Stimulated activated naive B cell treated with anti-CD40 and anti-IgM and Interleukin-4, amounts not matched to agents 10 μg/mL and 1 μg/mL and 100 μg/mL, for 72 hours (primary cell): ENCODE measurements around the gene ZMYM5.
"Not testable (repeated sequence)": the region's sequence is repeated elsewhere in the genome, so short reads cannot be mapped to it uniquely, and the experiment has no call there.

Experiments used
- ATAC-seq, 2 donors: fragments of 150-1000 bp; cut with Tn5 transposase; replicated peaks; 2 replicates each; pipeline ENCODE4 v1.10.0; 2021; ENCODE audit warnings: moderate library complexity in 1 of 2
- DNase-seq: peaks from one replicate; pipeline ENCODE4 v3.0.0; 2021
- H3K27ac Mint-ChIP-seq: one replicate; pipeline ENCODE4 v1.8.0; 2022; ENCODE audit warnings: mild to moderate bottlenecking, mixed read lengths
- H3K27me3 Mint-ChIP-seq, 2 donors: one replicate each; pipeline ENCODE4 v1.8.0; 2022; ENCODE audit warnings: mixed read lengths in 2 of 2
- H3K36me3 Mint-ChIP-seq, 2 donors: one replicate each; pipeline ENCODE4 v1.8.0; 2022; ENCODE audit warnings: mixed read lengths in 2 of 2, mild to moderate bottlenecking in 1 of 2
- H3K4me1 Mint-ChIP-seq, 2 donors: one replicate each; pipeline ENCODE4 v1.8.0; 2022; ENCODE audit warnings: mixed read lengths in 2 of 2, mild to moderate bottlenecking in 1 of 2
- H3K4me3 Mint-ChIP-seq, 2 donors: one replicate each; pipeline ENCODE4 v1.8.0; 2022; ENCODE audit warnings: mild to moderate bottlenecking in 2 of 2, mixed read lengths in 2 of 2, moderate library complexity in 1 of 2
- H3K9me3 Mint-ChIP-seq, 2 donors: one replicate each; pipeline ENCODE4 v1.8.0; 2022; ENCODE audit warnings: mixed read lengths in 2 of 2, mild to moderate bottlenecking in 1 of 2

Gene ZMYM5

DNA sequence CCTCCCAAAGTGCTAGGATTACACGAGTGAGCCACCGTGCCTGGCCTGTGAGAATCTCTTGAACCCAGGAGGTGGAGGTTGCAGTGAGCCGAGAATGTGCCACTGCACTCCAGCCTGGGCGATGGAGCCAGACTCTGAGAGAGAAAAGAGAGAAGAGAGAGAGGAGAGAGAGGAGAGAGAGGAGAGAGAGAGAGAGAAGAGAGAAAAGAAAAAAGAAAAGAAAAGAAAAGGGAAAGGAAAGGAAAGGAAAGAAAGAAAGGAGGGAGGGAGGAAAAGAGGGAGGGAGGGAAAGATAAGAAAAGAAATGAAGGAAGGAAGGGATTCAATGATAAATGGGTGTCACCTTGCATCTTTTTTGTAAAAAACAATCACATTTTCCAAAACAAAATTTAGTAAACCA lies 57.7 kb downstream of the ZMYM5 start:
- no peak for DNase-seq
- no peaks in the 10 kb centered on the region for H3K4me1 Mint-ChIP-seq
- no peak overlapping the region for H3K4me3 Mint-ChIP-seq
- no peak for ATAC-seq
- H3K9me3 Mint-ChIP-seq = no peaks in the 10 kb centered on the region
- H3K36me3 Mint-ChIP-seq = peaks cover 10 to 11% of the 10 kb centered on the region in 2 donors
- H3K27me3 Mint-ChIP-seq = no peaks in the 10 kb centered on the region
- no peak overlapping the region for H3K27ac Mint-ChIP-seq

GRCh38 chr13:19795956-19796355 lies 67.5 kb downstream of the ZMYM5 start:
- ATAC-seq (no peak), DNase-seq (no peak)
- Mint-ChIP-seq H3K4me3 (no peak overlapping the region), H3K36me3 (peaks cover 15 to 20% of the 10 kb centered on the region in 2 donors), H3K4me1 (peaks cover 4 to 13% of the 10 kb centered on the region in 2 donors), H3K27me3 (no peaks in the 10 kb centered on the region), H3K27ac (no peak overlapping the region), H3K9me3 (no peaks in the 10 kb centered on the region)

- ATAC-seq = peak in 1 of 2 donors; percentile 8
- peaks cover 10 to 16% of the 10 kb centered on the region in 2 donors for H3K36me3 Mint-ChIP-seq
Observed at GRCh38 chr13:19794631-19795030, 68.8 kb downstream of the ZMYM5 start.

DNA sequence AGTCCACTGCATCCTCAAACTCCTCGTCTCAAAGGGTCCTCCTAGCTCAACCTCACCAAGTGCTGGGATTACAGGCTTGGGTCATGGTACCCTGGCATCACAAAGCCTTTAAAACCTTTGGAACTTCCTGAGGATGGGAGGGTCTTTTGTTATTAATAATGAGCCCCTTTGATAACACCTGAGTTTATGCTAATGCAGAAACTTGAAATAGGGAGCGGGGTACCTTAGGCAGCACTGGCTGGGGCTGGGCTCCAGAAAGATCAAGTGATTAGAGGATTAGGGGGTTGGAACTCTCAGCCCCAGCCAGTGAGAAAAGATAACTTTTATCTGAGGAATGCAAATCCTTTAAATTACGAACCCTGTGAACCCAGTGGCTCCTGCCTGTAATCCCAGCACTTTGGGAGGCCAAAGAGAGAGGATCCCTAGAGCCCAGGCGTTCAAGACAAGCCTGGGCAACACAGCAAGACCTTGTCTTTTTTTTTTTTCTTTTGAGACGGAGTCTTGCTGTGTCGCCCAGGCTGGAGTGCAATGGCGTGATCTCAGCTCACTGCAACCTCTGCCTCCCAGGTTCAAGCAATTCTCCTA lies 71.4 kb downstream of the ZMYM5 start:
- Mint-ChIP-seq H3K4me3 (no peak overlapping the region), H3K9me3 (no peaks in the 10 kb centered on the region), H3K27ac (no peak overlapping the region), H3K27me3 (no peaks in the 10 kb centered on the region), H3K4me1 (peaks cover 4 to 13% of the 10 kb centered on the region in 2 donors), H3K36me3 (peaks cover 7 to 9% of the 10 kb centered on the region in 2 donors)
- no peak for DNase-seq
- no peak for ATAC-seq

More at GRCh38 chr13:19794631-19795030, 68.8 kb downstream of the ZMYM5 start:
- no peak overlapping the region for H3K4me3 Mint-ChIP-seq
- DNase-seq = no peak
- no peaks in the 10 kb centered on the region for H3K27me3 Mint-ChIP-seq
- H3K27ac Mint-ChIP-seq = no peak overlapping the region
- no peaks in the 10 kb centered on the region for H3K9me3 Mint-ChIP-seq
- H3K4me1 Mint-ChIP-seq = peaks cover 4 to 13% of the 10 kb centered on the region in 2 donors

- H3K27me3 Mint-ChIP-seq, H3K9me3 Mint-ChIP-seq, H3K4me1 Mint-ChIP-seq: not testable (repeated sequence)
- DNase-seq (peak; percentile 93), ATAC-seq (peak; percentile 90 to 93)
- H3K36me3 Mint-ChIP-seq = peaks cover 7 to 20% of the 10 kb centered on the region in 2 donors
- peak within 1 kb of the TSS; percentile 99 for H3K27ac Mint-ChIP-seq
- H3K4me3 Mint-ChIP-seq = peak within 1 kb of the TSS; percentile 96 to 97
Observed at GRCh38 chr13:19782727-19783682, 80.4 kb downstream of the ZMYM5 start, which contains the start of gene PSPC1. Gene PSPC1, minus strand, starts transcription at chr13:19782945. Its CDS starts 188 bp downstream, at chr13:19782757.

DNA sequence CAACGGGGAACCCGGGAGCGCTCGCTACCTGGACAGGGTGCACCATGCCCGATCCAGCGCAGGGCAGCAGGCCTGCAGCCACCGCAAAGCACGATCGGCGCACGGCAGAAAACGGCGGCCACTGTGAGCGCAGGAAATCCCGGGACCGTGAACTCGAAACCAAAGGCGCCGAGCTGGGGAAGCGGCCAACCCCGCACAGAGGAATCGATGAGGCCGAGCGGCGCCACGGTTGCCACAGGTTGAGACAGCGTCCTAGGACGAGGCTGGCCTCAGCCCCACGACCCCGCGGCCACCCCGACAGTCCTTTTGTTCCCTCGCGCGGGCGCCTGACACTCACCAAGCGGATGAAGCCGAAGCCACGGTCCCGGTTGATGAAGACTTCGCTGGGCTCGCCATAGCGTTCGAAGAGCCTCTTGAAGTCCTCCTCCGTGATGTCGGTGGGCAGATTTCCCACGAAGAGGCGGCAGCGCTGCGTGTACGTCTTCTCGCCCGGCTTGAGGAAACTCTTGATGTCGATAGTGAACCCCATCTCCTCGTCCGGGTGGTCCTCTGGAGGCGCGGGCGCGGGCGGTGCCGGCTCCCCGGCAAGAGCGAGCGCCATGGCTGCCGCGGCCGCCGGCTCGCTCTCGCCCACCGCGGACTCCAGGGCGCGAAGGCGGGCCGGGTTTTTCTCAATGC lies 81.3 kb downstream of the ZMYM5 start:
- peak; percentile 67 to 75 for ATAC-seq

GRCh38 chr13:19781526-19781925 lies 81.9 kb downstream of the ZMYM5 start:
- Mint-ChIP-seq H3K4me1 (peaks cover 4% of the 10 kb centered on the region in 2 donors), H3K27me3 (no peaks in the 10 kb centered on the region), H3K4me3 (peak overlapping the region; percentile 96 to 97), H3K36me3 (peaks cover 12 to 17% of the 10 kb centered on the region in 2 donors), H3K27ac (peak overlapping the region; percentile 99), H3K9me3 (peaks cover 0 to 1% of the 10 kb centered on the region in 2 donors)
- ATAC-seq = no peak
- no peak for DNase-seq

More for the DNA sequence above, 81.3 kb downstream of the ZMYM5 start:
- peaks cover 0 to 1% of the 10 kb centered on the region in 2 donors for H3K9me3 Mint-ChIP-seq
- H3K36me3 Mint-ChIP-seq = peaks cover 12 to 17% of the 10 kb centered on the region in 2 donors
- peak overlapping the region; percentile 99 for H3K27ac Mint-ChIP-seq
- no peaks in the 10 kb centered on the region for H3K27me3 Mint-ChIP-seq
- H3K4me3 Mint-ChIP-seq = peak overlapping the region; percentile 96 to 97
- H3K4me1 Mint-ChIP-seq = peaks cover 4% of the 10 kb centered on the region in 2 donors
- DNase-seq = peak; percentile 51

GRCh38 chr13:19780753-19781418 lies 82.6 kb downstream of the ZMYM5 start:
- DNase-seq, ATAC-seq, H3K27me3 Mint-ChIP-seq, H3K9me3 Mint-ChIP-seq: not testable (repeated sequence)
- Mint-ChIP-seq H3K4me1 (peaks cover 6 to 10% of the 10 kb centered on the region in 2 donors), H3K27ac (peak overlapping the region; percentile 65), H3K36me3 (peaks cover 18 to 21% of the 10 kb centered on the region in 2 donors), H3K4me3 (peak overlapping the region; percentile 67 to 76)
